HG02759 (cell line): Measurements from ENCODE around the gene CRK.
"Not testable (repeated sequence)": the region's sequence is repeated elsewhere in the genome, so short reads cannot be mapped to it uniquely, and the experiment has no call there.

Experiments used
- ATAC-seq: cut with Tn5 transposase; IDR thresholded peaks from one replicate; pipeline ENCODE4 v1.9.1; 2021; ENCODE audit warnings: mild to moderate bottlenecking, moderate library complexity; ENCODE audit not compliant: unreplicated experiment

The CRK gene

GRCh38 chr17:1390432-1391367 is 65.3 kb downstream of the CRK start:
- ATAC-seq = no peak

- not testable (repeated sequence) for ATAC-seq
Observed at GRCh38 chr17:1387490-1388227, 68.4 kb downstream of the CRK start.

- ATAC-seq = not testable (repeated sequence)
Observed at GRCh38 chr17:1386675-1387190, 69.3 kb downstream of the CRK start.

- ATAC-seq = no peak
Observed at GRCh38 chr17:1386265-1386664, 69.8 kb downstream of the CRK start.

GRCh38 chr17:1385861-1386260 is 70.2 kb downstream of the CRK start:
- ATAC-seq = no peak

GRCh38 chr17:1384905-1385435 is 71.1 kb downstream of the CRK start:
- ATAC-seq = no peak

- ATAC-seq = no peak
Observed at GRCh38 chr17:1379930-1380313, 76.1 kb downstream of the CRK start.

- ATAC-seq = no peak
Observed at GRCh38 chr17:1379208-1379929, 76.7 kb downstream of the CRK start.

GRCh38 chr17:1378476-1378860 is 77.6 kb downstream of the CRK start:
- not testable (repeated sequence) for ATAC-seq

GRCh38 chr17:1377334-1377733 is 78.7 kb downstream of the CRK start:
- ATAC-seq = no peak

- no peak for ATAC-seq
Observed at GRCh38 chr17:1376061-1376460, 80.0 kb downstream of the CRK start.

- no peak for ATAC-seq
Observed at GRCh38 chr17:1375615-1376014, 80.4 kb downstream of the CRK start.

- no peak for ATAC-seq
Observed at GRCh38 chr17:1374431-1375177, 81.4 kb downstream of the CRK start.

GRCh38 chr17:1373707-1374237 is 82.3 kb downstream of the CRK start:
- ATAC-seq = no peak

- ATAC-seq = no peak
Observed at GRCh38 chr17:1372618-1373017, 83.4 kb downstream of the CRK start.

- ATAC-seq = no peak
Observed at GRCh38 chr17:1371893-1372590, 84.0 kb downstream of the CRK start.
